LNCaP clone FGC (cell line): ENCODE data around the gene DIPK2B.

ENCODE experiments used
- DNase-seq: peaks from one replicate; pipeline ENCODE4 v3.0.0-alpha.2; 2011; ENCODE audit warnings: low read depth
- H3K4me3 ChIP-seq: 2 replicates; pipeline ENCODE4 v1.5.1; 2011; ENCODE audit warnings: mild to moderate bottlenecking, low read depth, low read length, control low read depth
- CTCF ChIP-seq: IDR thresholded peaks from 2 replicates; pipeline ENCODE4 v1.5.1; 2012; ENCODE audit warnings: mild to moderate bottlenecking; ENCODE audit not compliant: control insufficient read depth, insufficient read depth; ENCODE audit errors: extremely low read depth

DIPK2B gene

GRCh38 chrX:45200741-45201234 is at the start of gene DIPK2B:
TSS of gene DIPK2B (minus strand) at chrX:45200876. CDS start at chrX:45200826, 50 bp downstream.
- H3K4me3 ChIP-seq = no peak within 1 kb of the TSS
- DNase-seq = no peak
- no peak for TF ChIP-seq CTCF

- no peak overlapping the region for H3K4me3 ChIP-seq
- no peak for DNase-seq
- no peak for TF ChIP-seq CTCF
Measured at GRCh38 chrX:45240301-45240700, 39.6 kb upstream of the DIPK2B start.

GRCh38 chrX:45238489-45238888 is 37.8 kb upstream of the DIPK2B start:
- DNase-seq = no peak
- TF ChIP-seq CTCF = no peak
- H3K4me3 ChIP-seq = no peak overlapping the region

GRCh38 chrX:45233531-45233930 is 32.9 kb upstream of the DIPK2B start:
- H3K4me3 ChIP-seq = no peak overlapping the region
- DNase-seq = no peak

GRCh38 chrX:45232139-45232538 is 31.5 kb upstream of the DIPK2B start:
- no peak for TF ChIP-seq CTCF
- no peak overlapping the region for H3K4me3 ChIP-seq
- DNase-seq = no peak

More at GRCh38 chrX:45233531-45233930, 32.9 kb upstream of the DIPK2B start:
- no peak for TF ChIP-seq CTCF

- no peak for DNase-seq
Measured at GRCh38 chrX:45230410-45230809, 29.7 kb upstream of the DIPK2B start.

More at GRCh38 chrX:45230410-45230809, 29.7 kb upstream of the DIPK2B start:
- no peak for TF ChIP-seq CTCF
- H3K4me3 ChIP-seq = no peak overlapping the region
